ENCODE results near the gene NME7. TPM values are rescaled to one million over a fixed set of nuclear protein-coding genes. Genes with fewer than 3 reads are reported as not detected.
"Not testable (repeated sequence)": the region's sequence is repeated elsewhere in the genome, so short reads cannot be mapped to it uniquely, and the experiment has no call there.

Gene NME7
- total RNA-seq, 2 donors from 2014 or later = 6.2 TPM

GRCh38 chr1:169364948-169365347, 2.6 kb downstream of the NME7 start:
- Mint-ChIP-seq H3K4me3 (no peak overlapping the region), H3K27ac (no peak overlapping the region), H3K4me1 (ENCODE audit: low read depth) (peaks cover 18% of the 10 kb centered on the region), H3K36me3 (ENCODE audit: insufficient read depth in 2 of 2) (peaks cover 0 to 4% of the 10 kb centered on the region in 2 donors), H3K27me3 (ENCODE audit: low read depth) (no peaks in the 10 kb centered on the region), H3K9me3 (peaks cover 4% of the 10 kb centered on the region in 2 donors)
- DNase-seq = peak; percentile 23 to 34
- peak; percentile 17 to 35 for ATAC-seq (replicated peaks in 1 of 2)

- peaks cover 4% of the 10 kb centered on the region in 2 donors for H3K9me3 Mint-ChIP-seq
- DNase-seq (peak; percentile 35 to 46), ATAC-seq (replicated peaks in 1 of 2) (peak; percentile 33 to 37)
- peaks cover 7% of the 10 kb centered on the region for H3K4me1 Mint-ChIP-seq (ENCODE audit: low read depth)
- H3K4me3 Mint-ChIP-seq = peak overlapping the region; percentile 36 to 64
- peak overlapping the region; percentile 86 for H3K27ac Mint-ChIP-seq
- no peaks in the 10 kb centered on the region for H3K27me3 Mint-ChIP-seq (ENCODE audit: low read depth)
- peaks cover 0 to 4% of the 10 kb centered on the region in 2 donors for H3K36me3 Mint-ChIP-seq (ENCODE audit: insufficient read depth in 2 of 2)
Observed at GRCh38 chr1:169363046-169363730, 4.4 kb downstream of the NME7 start.

GRCh38 chr1:169361281-169361680, 6.3 kb downstream of the NME7 start:
- Mint-ChIP-seq H3K4me1 (ENCODE audit: low read depth) (peaks cover 7% of the 10 kb centered on the region), H3K4me3 (no peak overlapping the region), H3K36me3 (ENCODE audit: insufficient read depth in 2 of 2) (peaks cover 0 to 4% of the 10 kb centered on the region in 2 donors), H3K9me3 (peaks cover 4% of the 10 kb centered on the region in 2 donors), H3K27me3 (ENCODE audit: low read depth) (no peaks in the 10 kb centered on the region), H3K27ac (no peak overlapping the region)
- DNase-seq = no peak
- no peak for ATAC-seq (replicated peaks in 1 of 2)

- ATAC-seq (replicated peaks in 1 of 2) (no peak), DNase-seq (no peak)
- Mint-ChIP-seq H3K27ac (no peak overlapping the region), H3K36me3 (ENCODE audit: insufficient read depth in 2 of 2) (peaks cover 0 to 4% of the 10 kb centered on the region in 2 donors), H3K27me3 (ENCODE audit: low read depth) (no peaks in the 10 kb centered on the region), H3K4me1 (ENCODE audit: low read depth) (peaks cover 7% of the 10 kb centered on the region), H3K9me3 (peaks cover 4% of the 10 kb centered on the region in 2 donors), H3K4me3 (no peak overlapping the region)
Observed at GRCh38 chr1:169360415-169360814, 7.2 kb downstream of the NME7 start.

GRCh38 chr1:169348383-169349036, 19.1 kb downstream of the NME7 start:
- Mint-ChIP-seq H3K36me3 (ENCODE audit: insufficient read depth in 2 of 2) (peaks cover 1 to 2% of the 10 kb centered on the region in 2 donors), H3K4me1 (ENCODE audit: low read depth) (peaks cover 15% of the 10 kb centered on the region), H3K4me3 (no peak overlapping the region), H3K27me3 (ENCODE audit: low read depth) (no peaks in the 10 kb centered on the region), H3K9me3 (peaks cover 0 to 2% of the 10 kb centered on the region in 2 donors), H3K27ac (no peak overlapping the region)
- ATAC-seq (replicated peaks in 1 of 2) = no peak
- peak; percentile 14 to 27 for DNase-seq

- DNase-seq (no peak), ATAC-seq (replicated peaks in 1 of 2) (no peak)
- H3K36me3 Mint-ChIP-seq (ENCODE audit: insufficient read depth in 2 of 2) = peaks cover 0 to 2% of the 10 kb centered on the region in 2 donors
- no peaks in the 10 kb centered on the region for H3K27me3 Mint-ChIP-seq (ENCODE audit: low read depth)
- peaks cover 15% of the 10 kb centered on the region for H3K4me1 Mint-ChIP-seq (ENCODE audit: low read depth)
- H3K9me3 Mint-ChIP-seq = peaks cover 0 to 2% of the 10 kb centered on the region in 2 donors
- no peak overlapping the region for H3K27ac Mint-ChIP-seq
- no peak overlapping the region for H3K4me3 Mint-ChIP-seq
Observed at GRCh38 chr1:169347688-169348382, 19.8 kb downstream of the NME7 start.

- peaks cover 2% of the 10 kb centered on the region for H3K4me1 Mint-ChIP-seq (ENCODE audit: low read depth)
- no peak overlapping the region for H3K4me3 Mint-ChIP-seq
- H3K36me3 Mint-ChIP-seq (ENCODE audit: insufficient read depth in 2 of 2) = no peaks in the 10 kb centered on the region
- H3K27me3 Mint-ChIP-seq (ENCODE audit: low read depth) = no peaks in the 10 kb centered on the region
- H3K9me3 Mint-ChIP-seq = no peaks in the 10 kb centered on the region
- DNase-seq (no peak), ATAC-seq (replicated peaks in 1 of 2) (no peak)
- no peak overlapping the region for H3K27ac Mint-ChIP-seq
Observed at GRCh38 chr1:169346036-169346589, 21.5 kb downstream of the NME7 start.

- peaks cover 3 to 4% of the 10 kb centered on the region in 2 donors for H3K9me3 Mint-ChIP-seq
- no peak overlapping the region for H3K27ac Mint-ChIP-seq
- DNase-seq (no peak), ATAC-seq (replicated peaks in 1 of 2) (no peak)
- H3K27me3 Mint-ChIP-seq (ENCODE audit: low read depth) = no peaks in the 10 kb centered on the region
- peaks cover 0 to 3% of the 10 kb centered on the region in 2 donors for H3K36me3 Mint-ChIP-seq (ENCODE audit: insufficient read depth in 2 of 2)
- peaks cover 2% of the 10 kb centered on the region for H3K4me1 Mint-ChIP-seq (ENCODE audit: low read depth)
- no peak overlapping the region for H3K4me3 Mint-ChIP-seq
Observed at GRCh38 chr1:169345511-169345910, 22.1 kb downstream of the NME7 start.

- H3K4me3 Mint-ChIP-seq = not testable (repeated sequence)
Observed at GRCh38 chr1:169342096-169342495, 25.5 kb downstream of the NME7 start.

GRCh38 chr1:169340882-169341281, 26.7 kb downstream of the NME7 start:
- Mint-ChIP-seq H3K4me3 (no peak overlapping the region), H3K4me1 (ENCODE audit: low read depth) (peaks cover 13% of the 10 kb centered on the region), H3K36me3 (ENCODE audit: insufficient read depth in 2 of 2) (peaks cover 0 to 6% of the 10 kb centered on the region in 2 donors), H3K27me3 (ENCODE audit: low read depth) (no peaks in the 10 kb centered on the region), H3K9me3 (peaks cover 4 to 7% of the 10 kb centered on the region in 2 donors), H3K27ac (no peak overlapping the region)
- ATAC-seq (replicated peaks in 1 of 2) = no peak
- DNase-seq = no peak

More at GRCh38 chr1:169342096-169342495, 25.5 kb downstream of the NME7 start:
- H3K27ac Mint-ChIP-seq; H3K9me3 Mint-ChIP-seq; ATAC-seq (replicated peaks in 1 of 2); H3K27me3 Mint-ChIP-seq (ENCODE audit: low read depth); H3K36me3 Mint-ChIP-seq (ENCODE audit: insufficient read depth in 2 of 2); DNase-seq: not testable (repeated sequence)
- peaks cover 13% of the 10 kb centered on the region for H3K4me1 Mint-ChIP-seq (ENCODE audit: low read depth)

- no peak for ATAC-seq (replicated peaks in 1 of 2)
- Mint-ChIP-seq H3K4me1 (ENCODE audit: low read depth) (peaks cover 13% of the 10 kb centered on the region), H3K36me3 (ENCODE audit: insufficient read depth in 2 of 2) (peaks cover 3 to 10% of the 10 kb centered on the region in 2 donors), H3K9me3 (peaks cover 7% of the 10 kb centered on the region in 2 donors), H3K27me3 (ENCODE audit: low read depth) (no peaks in the 10 kb centered on the region), H3K27ac (no peak overlapping the region), H3K4me3 (no peak overlapping the region)
- no peak for DNase-seq
Observed at GRCh38 chr1:169339773-169340172, 27.8 kb downstream of the NME7 start.

GRCh38 chr1:169338617-169339016, 29.0 kb downstream of the NME7 start:
- DNase-seq = no peak
- Mint-ChIP-seq H3K36me3 (ENCODE audit: insufficient read depth in 2 of 2) (peaks cover 5 to 10% of the 10 kb centered on the region in 2 donors), H3K27me3 (ENCODE audit: low read depth) (no peaks in the 10 kb centered on the region), H3K9me3 (peaks cover 7% of the 10 kb centered on the region in 2 donors), H3K4me1 (ENCODE audit: low read depth) (peaks cover 13% of the 10 kb centered on the region), H3K4me3 (no peak overlapping the region), H3K27ac (no peak overlapping the region)
- no peak for ATAC-seq (replicated peaks in 1 of 2)
